ENCODE measurements around the gene PYY.

DNA sequence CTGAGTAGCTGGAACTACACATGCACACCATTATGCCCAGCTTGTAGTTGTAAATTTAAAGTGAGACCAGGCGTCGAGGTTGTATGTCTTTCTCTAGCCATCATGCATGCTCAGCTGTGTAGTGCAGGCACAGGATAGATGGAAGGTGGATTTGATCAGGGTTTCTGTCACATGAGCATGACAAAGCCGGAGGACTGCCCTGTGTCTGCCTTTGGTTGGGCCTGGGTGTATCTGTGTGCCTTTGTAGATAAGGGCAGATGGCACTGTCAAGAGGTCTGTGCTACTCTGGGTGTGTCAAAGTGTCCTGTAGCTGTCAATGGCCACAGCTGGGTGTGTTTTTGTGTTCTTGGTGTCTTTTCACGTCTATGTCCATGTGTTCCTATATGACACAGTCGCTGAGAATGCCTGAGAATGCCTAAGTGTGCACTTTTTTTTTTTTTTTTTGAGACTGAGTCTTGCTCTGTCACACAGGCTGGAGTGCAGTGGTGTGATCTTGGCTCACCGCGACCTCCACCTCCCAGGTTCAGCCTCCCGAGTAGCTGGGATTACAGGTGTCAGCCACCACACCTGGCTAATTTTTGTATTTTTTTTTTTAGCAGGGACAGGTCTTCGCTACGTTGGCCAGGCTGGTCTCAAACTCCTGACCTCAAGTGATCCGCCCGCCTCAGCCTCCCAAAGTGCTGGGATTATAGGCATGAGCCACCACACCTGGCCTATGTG is 46.6 kb upstream of the PYY start:
- TF ChIP-seq, protein P1, sequence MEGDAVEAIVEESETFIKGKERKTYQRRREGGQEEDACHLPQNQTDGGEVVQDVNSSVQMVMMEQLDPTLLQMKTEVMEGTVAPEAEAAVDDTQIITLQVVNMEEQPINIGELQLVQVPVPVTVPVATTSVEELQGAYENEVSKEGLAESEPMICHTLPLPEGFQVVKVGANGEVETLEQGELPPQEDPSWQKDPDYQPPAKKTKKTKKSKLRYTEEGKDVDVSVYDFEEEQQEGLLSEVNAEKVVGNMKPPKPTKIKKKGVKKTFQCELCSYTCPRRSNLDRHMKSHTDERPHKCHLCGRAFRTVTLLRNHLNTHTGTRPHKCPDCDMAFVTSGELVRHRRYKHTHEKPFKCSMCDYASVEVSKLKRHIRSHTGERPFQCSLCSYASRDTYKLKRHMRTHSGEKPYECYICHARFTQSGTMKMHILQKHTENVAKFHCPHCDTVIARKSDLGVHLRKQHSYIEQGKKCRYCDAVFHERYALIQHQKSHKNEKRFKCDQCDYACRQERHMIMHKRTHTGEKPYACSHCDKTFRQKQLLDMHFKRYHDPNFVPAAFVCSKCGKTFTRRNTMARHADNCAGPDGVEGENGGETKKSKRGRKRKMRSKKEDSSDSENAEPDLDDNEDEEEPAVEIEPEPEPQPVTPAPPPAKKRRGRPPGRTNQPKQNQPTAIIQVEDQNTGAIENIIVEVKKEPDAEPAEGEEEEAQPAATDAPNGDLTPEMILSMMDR (IDR thresholded peaks at IDR 0.05; ENCODE audit: low read length): no peak
- TF ChIP-seq EZH2 (optimal IDR thresholded peaks at IDR 0.05; ENCODE audit: low read depth, low read length): no peak
- no peak for TF ChIP-seq EZH2phosphoT487 (IDR thresholded peaks at IDR 0.05; ENCODE audit: low read length)
